ENCODE results near the gene CRHR1.

The CRHR1 gene

DNA sequence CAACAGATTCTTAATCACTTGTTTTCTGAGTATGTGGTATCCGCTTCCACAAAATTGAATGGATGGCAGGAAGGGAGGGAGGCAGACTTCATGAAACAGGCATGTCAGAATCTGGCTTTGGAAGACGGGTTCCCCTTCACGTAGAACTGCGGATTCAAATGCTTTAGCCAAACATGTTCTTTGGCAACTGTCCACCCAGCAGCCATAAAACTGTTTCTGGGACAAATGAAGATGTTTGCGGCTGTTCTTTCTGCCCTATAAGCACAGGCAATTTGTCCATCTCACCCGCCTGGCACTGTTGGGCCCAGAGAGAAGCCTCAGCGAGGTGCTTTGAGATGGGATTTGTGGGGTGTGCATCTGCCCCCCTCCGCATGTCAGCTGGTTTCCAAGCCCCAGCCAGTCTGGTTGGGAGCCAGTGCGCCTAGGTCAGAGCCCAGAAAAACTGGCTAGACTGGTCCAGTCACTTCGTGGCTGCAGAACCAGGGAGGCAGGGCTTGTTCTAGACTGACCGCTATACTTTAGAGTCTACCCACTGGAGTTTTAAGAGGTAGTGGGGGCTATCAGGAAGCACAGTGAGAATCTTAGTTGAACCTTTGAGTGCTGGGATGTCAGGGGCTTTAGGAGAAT is 6.3 kb downstream of the CRHR1 start:
- DNase-seq (ENCODE audit: low spot score), result no peak

DNA sequence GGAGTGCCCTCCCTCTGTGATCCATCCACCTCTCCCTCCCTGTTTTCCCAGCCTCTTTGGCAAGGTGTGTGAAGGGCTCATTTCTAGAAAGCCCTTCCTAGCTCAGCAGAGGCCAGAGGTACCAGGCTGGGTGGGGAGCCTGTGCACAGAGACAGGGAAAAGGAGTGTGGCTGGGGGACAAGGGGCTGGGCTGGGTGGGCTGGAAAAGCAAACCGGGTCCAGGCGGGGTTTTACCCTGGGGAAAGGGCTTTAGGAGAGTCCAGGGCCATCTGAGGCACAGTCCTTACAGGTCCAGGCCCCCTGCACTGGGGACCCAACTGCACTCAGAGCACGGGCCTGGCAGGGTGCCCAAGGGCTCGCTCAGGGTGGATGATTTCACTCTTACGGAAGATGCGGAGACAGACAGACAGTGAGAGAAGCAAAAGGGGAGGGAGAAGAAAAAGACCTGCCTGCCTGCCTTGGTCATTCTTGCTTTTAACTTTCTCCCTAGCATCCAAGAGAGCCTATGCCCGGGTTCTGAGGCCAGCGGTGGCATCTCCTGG is 7.0 kb downstream of the CRHR1 start:
- no peak for DNase-seq (ENCODE audit: low spot score)

DNA sequence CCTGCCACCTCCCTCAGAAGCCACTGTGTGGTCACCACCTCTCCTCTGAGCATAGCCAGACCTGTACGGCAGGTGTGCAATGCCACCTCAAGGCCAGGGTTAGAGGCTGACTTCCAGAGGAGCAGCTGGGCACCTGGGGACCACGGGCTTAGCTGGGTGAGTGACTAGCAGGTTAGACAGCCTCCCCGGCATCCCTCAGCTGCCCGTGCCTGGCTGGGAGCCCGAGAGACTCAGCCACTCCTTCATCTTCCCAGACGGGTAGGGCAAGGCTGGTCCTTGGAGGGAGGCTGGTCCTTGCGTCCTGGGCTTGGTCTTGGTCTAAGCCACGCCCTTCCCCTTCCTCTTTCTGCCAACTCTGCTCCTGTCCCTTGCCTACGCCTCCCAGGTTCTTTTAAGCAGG is 7.8 kb downstream of the CRHR1 start:
- no peak for DNase-seq (ENCODE audit: low spot score)

DNA sequence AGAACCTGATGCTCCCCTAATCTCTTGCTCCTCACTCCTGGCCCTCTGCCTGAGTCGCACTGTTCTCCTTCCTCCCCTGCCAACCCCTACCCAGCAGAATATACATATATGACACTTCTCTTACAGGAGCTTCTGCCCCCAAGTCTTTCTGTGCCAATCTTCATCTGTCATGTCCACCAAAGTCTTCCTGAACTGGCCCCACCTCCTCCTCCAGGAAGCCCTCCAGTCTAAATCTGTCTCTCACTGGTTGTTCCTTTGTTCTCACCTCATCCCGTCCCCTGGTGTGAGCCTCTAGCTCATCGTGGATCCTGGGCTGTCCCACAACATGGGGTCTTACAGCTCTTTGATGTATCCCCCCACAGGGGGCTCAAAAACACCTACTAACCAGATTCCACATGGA is 8.3 kb downstream of the CRHR1 start:
- DNase-seq (ENCODE audit: low spot score), result no peak

DNA sequence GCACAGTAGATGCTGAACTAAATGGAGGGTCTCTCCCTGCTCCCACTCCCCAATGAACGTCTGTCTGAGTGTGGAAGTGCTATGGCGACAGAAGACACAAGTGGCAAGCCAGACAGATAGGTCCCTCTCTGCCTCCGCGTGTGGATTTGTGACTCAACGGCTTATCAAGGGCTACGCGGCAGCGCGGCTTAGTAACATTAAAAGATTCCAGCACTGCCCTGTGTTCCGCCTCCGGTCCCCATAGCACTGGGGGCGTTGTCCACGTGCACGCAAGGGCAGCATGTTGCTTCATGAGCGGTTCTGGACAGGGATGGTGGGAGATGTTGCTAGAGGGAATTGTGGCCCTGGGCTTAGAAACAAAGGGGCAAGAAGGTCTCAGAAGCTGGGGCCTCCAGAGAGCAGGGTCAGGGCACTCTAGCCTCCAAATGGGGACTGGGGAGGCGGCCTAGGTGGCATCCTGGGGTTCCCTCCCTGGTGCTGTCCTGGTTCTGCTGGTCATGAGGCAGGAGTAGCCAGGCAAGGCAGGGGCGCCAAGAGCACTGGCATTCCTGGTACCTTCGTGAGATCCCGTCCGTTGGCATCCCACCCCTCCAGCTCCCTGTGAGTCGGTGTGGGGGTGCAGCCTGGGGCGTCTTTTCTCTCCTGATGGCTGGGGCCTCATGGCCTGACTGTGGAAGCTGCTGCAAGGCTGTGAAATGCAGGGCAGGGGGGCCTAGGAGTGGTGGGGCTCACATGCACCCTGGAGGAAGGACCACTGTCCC is 9.1 kb downstream of the CRHR1 start:
- DNase-seq (ENCODE audit: low spot score), result no peak

DNA sequence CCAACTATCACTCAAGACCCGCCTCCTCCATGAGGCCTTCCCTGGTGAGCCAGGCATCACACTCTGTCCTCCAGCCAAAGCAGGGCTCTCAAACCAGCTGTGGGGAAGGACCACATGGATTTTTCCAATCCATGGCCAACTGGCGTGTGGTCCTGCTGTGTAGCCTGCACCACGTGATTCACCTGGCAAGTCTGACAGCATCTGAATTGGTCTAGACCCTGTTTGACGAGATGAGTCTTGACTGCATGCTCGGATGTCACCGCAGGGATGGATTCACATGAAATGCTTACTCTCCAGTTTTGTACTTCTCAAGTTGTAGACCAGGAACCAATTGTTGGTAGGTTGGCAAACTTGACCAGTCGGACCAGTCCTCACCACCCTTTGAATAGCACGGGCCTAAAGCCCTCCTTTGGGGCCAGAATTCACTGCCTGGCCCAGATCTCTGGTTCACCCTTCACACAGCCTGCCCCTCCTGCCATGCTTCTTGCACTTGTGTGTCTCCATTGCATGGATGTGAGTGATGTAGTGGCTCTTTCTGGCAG is 9.9 kb downstream of the CRHR1 start:
- no peak for DNase-seq (ENCODE audit: low spot score)

DNA sequence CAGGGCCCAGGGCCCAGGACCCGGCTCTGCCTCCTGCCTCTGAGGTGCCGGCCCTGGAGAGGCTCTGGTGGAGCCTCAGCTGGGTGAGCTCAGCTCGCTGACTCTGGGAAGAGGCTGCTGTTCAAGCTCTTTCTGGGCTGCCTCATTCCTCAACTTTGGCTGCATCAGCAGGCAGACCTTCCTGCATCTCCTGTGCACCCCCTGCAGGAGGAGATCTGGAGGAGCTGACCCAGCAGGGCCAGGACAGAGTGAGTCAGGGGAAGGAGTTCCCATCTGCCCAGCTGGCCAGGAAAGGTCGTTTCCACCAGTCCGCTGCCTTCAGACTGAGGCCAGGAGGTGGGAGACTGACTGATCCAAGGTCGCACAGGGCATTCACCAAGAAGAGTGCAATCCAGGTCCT is 10.7 kb downstream of the CRHR1 start:
- DNase-seq (ENCODE audit: low spot score), result no peak

DNA sequence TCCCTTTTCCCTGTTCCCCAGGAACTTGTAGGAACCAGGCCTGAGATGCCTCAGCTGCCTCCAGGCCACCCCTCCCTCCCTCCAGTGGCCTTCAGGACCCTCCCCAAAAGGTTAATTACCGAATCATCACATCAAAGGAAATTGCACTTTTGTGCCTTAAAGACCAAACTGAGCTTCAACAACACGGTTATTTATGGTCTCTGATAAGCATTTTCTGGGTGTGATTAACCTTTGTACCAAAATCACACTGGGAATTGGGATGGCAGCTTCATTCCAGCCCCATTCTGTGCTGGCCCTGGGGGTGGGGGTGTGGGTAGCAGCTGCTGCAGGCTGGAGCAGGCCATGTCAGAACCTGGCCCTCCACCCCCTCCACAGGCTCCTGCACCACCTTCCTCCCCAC is 16.7 kb downstream of the CRHR1 start:
- DNase-seq (ENCODE audit: low spot score), result no peak

DNA sequence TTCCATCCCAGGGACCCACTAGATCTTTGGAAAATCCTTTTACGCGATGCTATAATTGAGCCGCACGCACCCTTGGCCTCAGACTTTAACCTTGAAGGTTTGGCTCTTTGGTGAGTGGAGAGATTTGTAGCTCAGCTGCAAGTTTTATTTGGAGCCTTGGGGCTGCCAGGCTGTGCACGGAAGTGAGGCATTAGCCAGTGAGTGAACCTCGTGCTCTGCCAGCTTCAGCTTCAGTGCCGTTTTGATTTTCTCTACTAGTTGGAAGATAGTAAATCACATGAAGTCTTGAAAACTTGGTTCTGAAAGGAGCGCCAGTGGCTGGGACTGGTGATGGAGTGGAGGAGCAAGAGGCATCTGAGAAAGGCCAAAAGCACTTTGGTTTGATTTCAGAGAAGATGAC is 17.3 kb downstream of the CRHR1 start:
- DNase-seq (ENCODE audit: low spot score), result no peak

DNA sequence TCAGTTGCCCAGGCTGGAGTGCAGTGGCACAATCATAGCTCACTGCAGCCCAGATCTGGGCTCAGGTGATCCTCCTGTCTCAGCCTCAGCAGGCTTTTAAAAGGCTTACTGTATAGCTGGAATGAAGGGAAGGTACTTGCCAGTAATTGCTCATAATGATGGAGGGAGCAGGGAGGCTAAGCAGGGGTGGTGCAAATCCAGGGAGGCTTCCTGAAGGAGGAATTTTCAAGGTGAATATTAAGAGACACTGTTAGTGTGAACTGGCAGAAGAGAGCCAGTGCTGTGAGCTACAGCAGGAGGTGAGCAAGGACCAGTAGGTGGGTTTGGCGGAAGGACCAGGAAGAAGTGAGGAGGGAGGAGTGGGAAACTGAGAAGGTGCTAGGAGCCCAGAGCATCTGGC is 24.7 kb downstream of the CRHR1 start:
- DNase-seq (ENCODE audit: low spot score), result no peak

DNA sequence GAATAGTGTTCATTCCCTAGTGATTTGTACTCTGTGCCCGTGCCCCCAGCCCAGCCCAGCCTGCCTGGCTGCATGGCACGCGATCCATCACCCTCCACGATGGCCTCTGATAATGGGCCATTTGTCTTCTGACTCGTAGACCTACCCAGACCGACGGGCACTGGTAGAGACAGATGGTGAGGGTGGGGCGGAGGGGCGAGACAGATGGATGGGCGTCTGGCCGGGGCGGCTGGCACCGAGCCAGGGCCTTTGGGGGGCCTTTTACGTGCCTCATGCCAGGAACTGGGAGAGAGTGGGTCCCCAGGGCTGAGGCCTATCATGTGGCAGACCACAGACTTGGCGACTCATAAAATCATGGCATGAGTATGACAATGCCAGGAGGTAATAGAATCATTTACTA is 25.4 kb downstream of the CRHR1 start:
- DNase-seq (ENCODE audit: low spot score), result no peak

DNA sequence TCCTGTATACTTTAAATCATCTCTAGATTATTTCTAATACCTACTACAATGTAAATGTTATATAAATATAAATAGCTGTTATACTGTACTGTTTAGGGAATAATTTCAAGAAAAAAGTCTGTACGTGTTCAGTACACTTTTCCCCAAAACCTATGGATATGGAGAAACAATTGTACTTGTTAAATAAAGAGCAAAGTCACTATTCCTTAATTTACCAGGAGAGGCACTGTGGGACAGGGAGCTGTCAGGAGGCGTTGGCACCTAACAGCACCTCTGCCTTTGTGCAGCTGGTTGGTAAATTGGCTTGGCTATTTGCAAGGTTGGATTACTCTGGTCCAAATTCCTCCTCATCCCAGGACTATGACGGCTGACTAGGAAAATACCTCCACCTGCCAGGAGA is 28.0 kb downstream of the CRHR1 start:
- no peak for DNase-seq (ENCODE audit: low spot score)

DNA sequence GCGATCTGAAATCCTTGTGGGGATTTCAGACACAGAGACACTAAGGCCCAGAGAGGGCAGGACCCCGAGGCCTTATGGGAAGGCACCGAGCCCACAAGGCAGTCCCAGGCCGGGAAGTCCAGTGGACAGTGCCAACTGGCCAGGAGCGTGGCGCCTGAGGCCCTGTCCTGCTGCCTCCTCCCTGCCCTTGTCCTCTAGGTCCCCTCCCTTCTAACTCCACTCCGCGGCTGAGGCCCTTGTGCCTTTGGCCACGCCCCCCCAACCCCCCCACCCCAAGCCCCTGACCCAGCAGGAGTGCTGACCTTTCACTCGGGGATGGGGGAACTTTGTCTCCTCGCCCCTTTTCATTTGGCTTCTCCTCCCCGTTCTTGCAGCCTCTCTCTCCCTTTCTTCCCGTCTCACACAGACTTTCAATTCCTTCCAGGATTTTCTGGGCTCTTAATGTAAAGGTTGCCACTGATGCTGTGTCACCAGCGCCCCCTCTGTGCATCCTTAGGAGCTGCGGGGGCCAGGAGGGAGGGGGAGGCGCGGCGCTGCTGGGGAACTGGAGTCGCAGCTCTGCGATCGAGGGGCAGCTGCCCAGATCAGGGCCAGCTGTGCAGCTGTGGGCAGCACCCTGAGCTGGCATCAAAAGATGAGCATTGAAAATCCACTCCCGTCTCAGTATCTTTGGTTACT is 29.1 kb downstream of the CRHR1 start:
- peak; percentile 71 for DNase-seq (ENCODE audit: low spot score)

DNA sequence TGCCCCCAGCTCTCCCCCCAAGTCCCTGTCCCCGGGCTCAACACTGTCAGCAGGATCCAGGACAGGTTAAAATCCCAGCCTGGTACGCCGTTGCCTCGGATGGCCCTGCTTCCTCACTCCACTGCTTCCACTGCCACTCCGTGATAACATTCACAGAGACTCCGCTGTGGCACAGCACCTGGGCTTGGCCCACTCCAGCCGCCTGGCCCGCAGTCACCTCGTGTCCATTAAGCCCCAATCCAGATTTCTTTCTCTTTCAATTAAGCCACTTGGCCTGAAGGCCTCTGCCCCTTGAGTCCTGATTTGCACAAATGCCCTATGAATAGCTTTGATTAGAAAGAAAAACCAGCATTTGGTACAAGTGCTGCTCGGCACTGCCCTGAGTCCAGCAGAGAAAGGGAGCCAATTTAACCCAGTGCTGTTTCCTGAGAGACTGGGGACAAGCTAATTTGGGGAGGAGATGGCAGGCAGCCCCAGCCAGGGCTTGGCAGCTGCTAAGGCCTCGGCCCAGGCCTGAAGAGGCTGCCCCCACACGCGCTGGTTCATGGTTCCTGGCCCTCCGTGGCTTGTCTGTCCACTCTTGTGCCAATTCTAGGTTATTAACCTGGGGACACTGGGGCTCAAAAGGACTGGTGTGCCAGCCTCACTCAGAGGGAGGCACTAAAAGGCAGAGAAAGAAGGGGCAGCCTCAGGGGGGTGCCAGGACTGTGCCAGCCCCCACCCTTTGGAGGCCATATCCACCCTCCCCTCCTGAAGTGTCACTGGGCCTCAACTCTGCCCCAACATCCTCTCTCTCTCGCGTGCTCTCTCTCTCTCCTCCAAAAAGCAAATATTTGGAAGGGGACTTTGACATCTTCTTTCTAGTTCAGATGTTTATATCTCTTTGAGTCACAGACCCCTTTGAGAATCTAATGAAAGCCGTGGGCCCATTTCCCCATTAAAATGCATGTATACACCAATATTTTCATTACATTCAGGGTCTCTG is 30.8 kb downstream of the CRHR1 start:
- DNase-seq (ENCODE audit: low spot score), result peak; percentile 60

DNA sequence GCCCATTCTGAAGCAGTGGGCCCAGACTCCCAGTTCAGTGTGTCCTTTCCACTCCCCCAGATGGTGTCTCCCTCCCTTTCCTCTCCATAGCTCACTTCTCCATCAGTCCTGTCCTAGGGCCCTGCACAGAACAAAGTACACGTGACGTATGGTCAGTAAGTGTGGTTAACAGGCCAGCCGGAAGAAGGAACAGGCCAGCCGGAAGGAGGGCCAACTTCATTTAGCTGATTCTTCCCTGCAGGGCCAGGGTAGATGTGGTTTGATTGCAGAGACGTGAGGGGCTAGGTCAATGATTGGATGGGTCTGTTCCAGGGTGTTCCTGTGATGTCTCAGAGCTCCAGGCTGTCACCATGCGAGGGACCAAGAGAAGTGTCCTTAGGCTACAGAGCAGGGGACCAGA is 31.6 kb downstream of the CRHR1 start:
- no peak for DNase-seq (ENCODE audit: low spot score)

DNA sequence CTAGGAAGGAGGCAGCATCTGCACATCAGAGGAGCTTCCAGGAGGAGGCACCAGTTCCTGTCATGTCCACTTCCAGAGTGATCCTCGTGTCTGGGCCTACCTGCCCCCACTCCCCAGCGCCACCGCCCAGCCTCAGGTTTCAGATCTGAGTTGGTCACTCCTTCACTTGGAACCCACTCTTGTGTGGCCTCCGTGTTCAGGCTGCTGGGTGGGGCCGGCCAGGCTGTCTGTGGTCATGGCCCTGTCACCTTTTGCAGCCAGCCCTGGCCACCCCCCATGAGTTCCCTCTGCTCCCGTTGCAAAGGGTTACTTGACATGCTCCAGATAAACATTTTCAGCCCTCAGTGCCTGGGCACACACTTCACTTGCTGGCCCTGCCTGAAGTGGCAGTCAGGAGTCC is 33.9 kb downstream of the CRHR1 start:
- no peak for DNase-seq (ENCODE audit: low spot score)

DNA sequence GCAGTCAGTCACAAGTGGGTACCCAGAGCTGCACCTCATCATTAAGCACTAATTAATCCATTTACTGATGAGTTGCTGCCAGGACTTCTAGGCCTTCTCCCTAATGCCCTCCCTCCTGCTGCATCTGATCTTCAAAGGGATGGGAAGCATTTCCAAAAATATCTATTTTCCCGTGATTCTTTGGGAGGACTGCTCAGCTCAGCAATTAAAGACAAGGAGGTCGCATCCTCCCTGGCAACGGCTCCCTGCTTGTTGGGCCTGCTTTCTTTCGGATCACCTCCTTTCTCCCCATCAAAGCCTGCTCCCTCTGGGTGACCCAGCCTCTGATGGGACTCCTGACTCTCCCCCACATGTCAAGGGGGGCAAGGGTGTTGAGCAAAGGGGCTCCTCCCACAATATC is 34.6 kb downstream of the CRHR1 start:
- DNase-seq (ENCODE audit: low spot score), result peak; percentile 62

DNA sequence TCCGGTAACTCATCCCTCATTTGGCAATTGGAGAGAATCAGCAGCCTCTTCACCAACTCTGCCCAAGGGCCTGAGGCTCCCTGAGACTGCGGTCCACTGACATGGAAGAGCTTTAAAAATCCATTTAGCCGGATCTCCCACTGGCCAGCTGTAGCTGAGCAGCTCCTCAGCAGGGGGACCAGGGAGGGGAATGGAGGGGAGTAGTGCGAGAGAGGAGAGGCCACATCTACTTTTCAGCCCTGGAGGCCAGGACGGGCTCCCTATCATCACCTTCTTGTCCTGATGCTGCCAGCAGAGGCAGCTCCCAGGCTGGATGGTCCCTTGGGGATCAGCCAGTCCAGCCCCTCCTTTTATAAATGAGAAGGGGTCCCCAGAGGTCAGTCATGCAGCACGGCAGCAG is 35.5 kb downstream of the CRHR1 start:
- no peak for DNase-seq (ENCODE audit: low spot score)

DNA sequence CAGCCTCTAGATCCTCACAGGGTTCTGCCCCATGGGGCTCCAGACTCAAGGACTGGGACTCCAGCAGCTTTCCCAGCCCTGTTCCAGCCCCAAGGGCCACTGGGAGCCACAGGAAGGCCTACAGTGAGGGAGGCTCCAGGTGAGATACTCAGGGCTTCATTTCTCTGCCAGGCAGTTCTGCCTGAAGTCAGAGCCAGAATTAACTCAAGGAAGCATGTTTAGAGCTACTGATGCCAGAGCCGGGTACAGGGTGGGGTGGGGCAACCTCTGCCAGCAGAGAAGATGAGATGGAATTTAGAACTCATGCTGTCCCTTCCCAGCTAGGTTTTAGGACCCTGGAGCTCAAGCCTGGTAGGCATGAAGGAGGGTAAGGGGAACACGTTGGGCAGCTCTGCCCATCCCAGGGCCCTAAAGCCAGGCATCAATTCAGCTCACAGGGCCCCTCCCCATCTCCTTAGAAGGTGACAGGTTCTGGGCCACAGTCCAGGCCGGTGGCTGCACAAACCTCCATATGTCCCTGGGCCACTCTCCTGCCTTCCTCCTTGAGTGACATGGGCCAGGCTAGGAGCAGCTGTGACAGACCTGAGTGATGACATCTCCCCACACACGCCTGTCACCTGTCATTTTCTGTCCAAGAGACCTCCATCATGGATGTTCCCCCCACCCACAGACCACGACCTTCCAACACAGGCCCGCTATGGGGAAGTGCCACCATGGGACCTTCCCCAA is 36.1 kb downstream of the CRHR1 start:
- no peak for DNase-seq (ENCODE audit: low spot score)

DNA sequence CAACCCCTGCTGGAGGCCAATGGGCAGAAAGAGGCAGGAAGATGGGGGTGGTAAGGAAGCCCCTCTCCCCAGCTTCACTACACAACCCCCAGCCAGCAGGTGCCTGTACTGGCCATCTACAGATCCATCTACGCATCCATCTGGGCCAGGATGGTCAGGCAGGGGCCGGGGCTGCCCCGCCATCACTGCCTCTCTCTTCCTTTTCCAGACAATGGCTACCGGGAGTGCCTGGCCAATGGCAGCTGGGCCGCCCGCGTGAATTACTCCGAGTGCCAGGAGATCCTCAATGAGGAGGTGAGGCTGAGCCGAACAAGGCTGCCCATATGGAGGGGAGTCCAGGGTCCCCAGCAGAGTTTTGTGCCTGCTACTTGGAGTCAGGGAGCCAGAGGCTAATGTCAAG is 37.0 kb downstream of the CRHR1 start:
- DNase-seq (ENCODE audit: low spot score), result no peak

DNA sequence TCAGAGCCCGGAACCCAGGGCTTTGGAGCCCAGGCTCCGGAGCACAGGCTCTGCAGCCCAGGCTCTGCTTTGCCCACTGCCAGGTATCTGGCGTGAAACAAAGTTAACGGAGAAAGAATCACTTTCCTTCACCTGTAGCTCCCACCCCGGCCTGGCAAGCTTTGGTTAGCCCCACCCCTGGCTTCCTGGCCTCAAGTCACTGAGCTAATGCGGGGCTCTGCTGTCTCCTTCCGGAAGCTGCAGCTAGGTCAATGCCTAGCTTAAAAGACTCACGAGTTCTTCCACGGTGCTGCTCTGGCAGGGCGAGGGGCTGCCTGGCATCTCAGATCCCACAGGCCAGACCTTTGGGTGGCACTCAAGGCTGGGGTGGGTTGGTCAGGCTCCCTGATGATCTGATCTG is 39.5 kb downstream of the CRHR1 start:
- no peak for DNase-seq (ENCODE audit: low spot score)

Data from putamen (tissue), 1 donor.